Suprapubic skin (tissue), 4 donors: ENCODE measurements around the gene TRIM65.

Experiments
- EP300 ChIP-seq: sonication (generic); formaldehyde crosslinking; IDR thresholded peaks from one replicate; pipeline ENCODE4 v1.6.1; 2017; ENCODE audit warnings: antibody characterized with exemption
- POLR2AphosphoS5 ChIP-seq, 3 donors: sonication (generic); formaldehyde crosslinking; IDR thresholded peaks; one replicate each; pipeline ENCODE4 v1.6.1; 2017; ENCODE audit warnings: antibody characterized with exemption in 3 of 3
- TF ChIP-seq, protein P1 (sequence below), 2 donors: fragments of 200-600 bp in 1 of 2; fragments of 450-650 bp in 1 of 2; sonication (generic) in 1 of 2; IDR thresholded peaks; one replicate each; pipeline ENCODE4 v1.5.1; 2016 to 2019; ENCODE audit warnings: antibody characterized with exemption in 2 of 2, mild to moderate bottlenecking in 1 of 2, moderate library complexity in 1 of 2

DNA sequence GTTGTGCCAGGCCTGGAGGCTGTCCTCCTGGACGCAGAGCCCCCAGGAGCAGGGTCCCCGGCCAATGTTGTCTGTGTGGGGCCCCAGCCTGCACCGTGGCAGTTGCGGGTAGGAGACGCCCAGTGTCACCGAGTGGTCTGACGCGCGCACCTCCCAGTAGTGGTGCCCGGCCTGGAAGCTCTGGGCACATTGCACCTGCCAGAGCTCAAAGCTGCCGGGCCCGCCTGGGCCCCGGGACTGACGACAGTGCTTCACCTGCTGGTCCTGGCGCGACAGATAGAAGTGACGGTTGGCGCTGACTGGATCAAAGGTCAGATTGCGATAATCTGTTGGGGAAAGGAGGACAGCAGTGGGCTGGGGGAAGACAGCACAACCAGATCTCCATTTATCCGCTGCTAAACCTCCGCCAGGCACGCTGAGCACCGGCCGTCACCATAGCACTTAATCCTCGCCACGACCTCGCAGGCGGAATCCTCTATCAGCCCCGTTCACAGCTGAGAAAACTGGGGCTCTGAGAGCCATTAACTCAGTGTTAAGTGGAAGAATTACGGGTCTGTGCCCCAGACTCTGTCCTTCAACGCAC, 5.6 kb downstream of the TRIM65 start:
- TF ChIP-seq EP300 (no peak), POLR2AphosphoS5 (IDR thresholded peaks at IDR 0.05) (no peak)
- TF ChIP-seq, protein P1, sequence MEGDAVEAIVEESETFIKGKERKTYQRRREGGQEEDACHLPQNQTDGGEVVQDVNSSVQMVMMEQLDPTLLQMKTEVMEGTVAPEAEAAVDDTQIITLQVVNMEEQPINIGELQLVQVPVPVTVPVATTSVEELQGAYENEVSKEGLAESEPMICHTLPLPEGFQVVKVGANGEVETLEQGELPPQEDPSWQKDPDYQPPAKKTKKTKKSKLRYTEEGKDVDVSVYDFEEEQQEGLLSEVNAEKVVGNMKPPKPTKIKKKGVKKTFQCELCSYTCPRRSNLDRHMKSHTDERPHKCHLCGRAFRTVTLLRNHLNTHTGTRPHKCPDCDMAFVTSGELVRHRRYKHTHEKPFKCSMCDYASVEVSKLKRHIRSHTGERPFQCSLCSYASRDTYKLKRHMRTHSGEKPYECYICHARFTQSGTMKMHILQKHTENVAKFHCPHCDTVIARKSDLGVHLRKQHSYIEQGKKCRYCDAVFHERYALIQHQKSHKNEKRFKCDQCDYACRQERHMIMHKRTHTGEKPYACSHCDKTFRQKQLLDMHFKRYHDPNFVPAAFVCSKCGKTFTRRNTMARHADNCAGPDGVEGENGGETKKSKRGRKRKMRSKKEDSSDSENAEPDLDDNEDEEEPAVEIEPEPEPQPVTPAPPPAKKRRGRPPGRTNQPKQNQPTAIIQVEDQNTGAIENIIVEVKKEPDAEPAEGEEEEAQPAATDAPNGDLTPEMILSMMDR (IDR thresholded peaks at IDR 0.05): no peak
